HL-60 (cell line): ENCODE data around the gene PGA4.
"Not testable (repeated sequence)": the region's sequence is repeated elsewhere in the genome, so short reads cannot be mapped to it uniquely, and the experiment has no call there.

Experiments used
- DNase-seq, 2 experiments: peaks; one replicate each; pipeline ENCODE4 v3.0.0-alpha.2; 2010 to 2020; ENCODE audit warnings: low read depth in 1 of 2, low spot score in 1 of 2
- H3K27ac ChIP-seq: fragments of 250-450 bp; sonication (Bioruptor Pico); replicated peaks from 2 replicates; pipeline ENCODE4 v1.5.1; 2020; ENCODE audit warnings: mild to moderate bottlenecking, moderate library complexity
- H3K27me3 ChIP-seq: fragments of 250-450 bp; sonication (Bioruptor Pico); 2 replicates; pipeline ENCODE4 v1.5.1; 2021; ENCODE audit warnings: mild to moderate bottlenecking, moderate library complexity; ENCODE audit not compliant: insufficient read depth, poor library complexity, severe bottlenecking
- H3K4me3 ChIP-seq: replicated peaks from 2 replicates; pipeline ENCODE4 v1.5.1; 2011; ENCODE audit warnings: mild to moderate bottlenecking, control low read depth, low read length; ENCODE audit not compliant: insufficient read depth
- GABPA ChIP-seq: IDR thresholded peaks from 2 replicates; pipeline ENCODE4 v1.6.1; 2012; ENCODE audit warnings: low read depth
- POLR2AphosphoS5 ChIP-seq: IDR thresholded peaks from 2 replicates; pipeline ENCODE4 v1.6.1; 2012; ENCODE audit warnings: low read depth
- SPI1 ChIP-seq: IDR thresholded peaks from 2 replicates; pipeline ENCODE4 v1.6.1; 2012; ENCODE audit warnings: low read depth, mild to moderate bottlenecking, borderline replicate concordance
- TF ChIP-seq, protein P1 (sequence below): IDR thresholded peaks from 2 replicates; pipeline ENCODE4 v1.6.1; 2012; ENCODE audit warnings: low read depth; ENCODE audit not compliant: insufficient replicate concordance
- TF ChIP-seq, protein P2 (sequence below): IDR thresholded peaks from one replicate; pipeline ENCODE4 v1.5.1; 2011; ENCODE audit warnings: low read length, control low read depth, inconsistent platforms; ENCODE audit not compliant: insufficient read depth

Gene PGA4

DNA sequence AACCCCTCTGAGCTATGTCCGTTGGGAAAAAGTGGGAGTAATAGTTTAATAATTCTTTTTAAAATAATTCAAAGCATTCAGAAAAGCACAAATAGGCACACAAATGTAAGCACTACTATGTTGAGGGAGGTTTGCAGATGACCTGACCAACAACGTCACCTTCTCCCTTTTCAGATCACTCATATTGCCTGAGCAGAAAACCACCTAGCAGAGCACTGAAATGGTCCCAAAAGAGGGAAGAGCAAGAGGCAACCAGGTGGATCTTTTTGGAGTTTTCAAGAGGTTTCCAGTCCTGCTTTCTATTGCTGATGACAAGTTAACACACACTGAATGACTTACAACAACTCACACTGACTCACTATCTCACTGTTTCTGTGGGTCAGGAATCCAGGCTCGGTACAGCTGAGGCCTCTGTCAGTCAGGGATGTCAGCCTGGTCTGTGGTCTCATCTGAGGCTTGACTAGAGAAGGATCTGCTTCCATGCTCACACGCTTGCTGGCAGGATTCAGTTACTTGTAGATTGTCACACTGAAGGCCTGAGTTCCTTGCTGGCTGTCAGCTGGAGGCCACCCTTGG lies 23.1 kb upstream of the PGA4 start:
- DNase-seq: no peak
- TF ChIP-seq, protein P1, sequence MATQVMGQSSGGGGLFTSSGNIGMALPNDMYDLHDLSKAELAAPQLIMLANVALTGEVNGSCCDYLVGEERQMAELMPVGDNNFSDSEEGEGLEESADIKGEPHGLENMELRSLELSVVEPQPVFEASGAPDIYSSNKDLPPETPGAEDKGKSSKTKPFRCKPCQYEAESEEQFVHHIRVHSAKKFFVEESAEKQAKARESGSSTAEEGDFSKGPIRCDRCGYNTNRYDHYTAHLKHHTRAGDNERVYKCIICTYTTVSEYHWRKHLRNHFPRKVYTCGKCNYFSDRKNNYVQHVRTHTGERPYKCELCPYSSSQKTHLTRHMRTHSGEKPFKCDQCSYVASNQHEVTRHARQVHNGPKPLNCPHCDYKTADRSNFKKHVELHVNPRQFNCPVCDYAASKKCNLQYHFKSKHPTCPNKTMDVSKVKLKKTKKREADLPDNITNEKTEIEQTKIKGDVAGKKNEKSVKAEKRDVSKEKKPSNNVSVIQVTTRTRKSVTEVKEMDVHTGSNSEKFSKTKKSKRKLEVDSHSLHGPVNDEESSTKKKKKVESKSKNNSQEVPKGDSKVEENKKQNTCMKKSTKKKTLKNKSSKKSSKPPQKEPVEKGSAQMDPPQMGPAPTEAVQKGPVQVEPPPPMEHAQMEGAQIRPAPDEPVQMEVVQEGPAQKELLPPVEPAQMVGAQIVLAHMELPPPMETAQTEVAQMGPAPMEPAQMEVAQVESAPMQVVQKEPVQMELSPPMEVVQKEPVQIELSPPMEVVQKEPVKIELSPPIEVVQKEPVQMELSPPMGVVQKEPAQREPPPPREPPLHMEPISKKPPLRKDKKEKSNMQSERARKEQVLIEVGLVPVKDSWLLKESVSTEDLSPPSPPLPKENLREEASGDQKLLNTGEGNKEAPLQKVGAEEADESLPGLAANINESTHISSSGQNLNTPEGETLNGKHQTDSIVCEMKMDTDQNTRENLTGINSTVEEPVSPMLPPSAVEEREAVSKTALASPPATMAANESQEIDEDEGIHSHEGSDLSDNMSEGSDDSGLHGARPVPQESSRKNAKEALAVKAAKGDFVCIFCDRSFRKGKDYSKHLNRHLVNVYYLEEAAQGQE: no peak
- TF ChIP-seq GABPA (no peak), POLR2AphosphoS5 (no peak), SPI1 (no peak)
- TF ChIP-seq, protein P2, sequence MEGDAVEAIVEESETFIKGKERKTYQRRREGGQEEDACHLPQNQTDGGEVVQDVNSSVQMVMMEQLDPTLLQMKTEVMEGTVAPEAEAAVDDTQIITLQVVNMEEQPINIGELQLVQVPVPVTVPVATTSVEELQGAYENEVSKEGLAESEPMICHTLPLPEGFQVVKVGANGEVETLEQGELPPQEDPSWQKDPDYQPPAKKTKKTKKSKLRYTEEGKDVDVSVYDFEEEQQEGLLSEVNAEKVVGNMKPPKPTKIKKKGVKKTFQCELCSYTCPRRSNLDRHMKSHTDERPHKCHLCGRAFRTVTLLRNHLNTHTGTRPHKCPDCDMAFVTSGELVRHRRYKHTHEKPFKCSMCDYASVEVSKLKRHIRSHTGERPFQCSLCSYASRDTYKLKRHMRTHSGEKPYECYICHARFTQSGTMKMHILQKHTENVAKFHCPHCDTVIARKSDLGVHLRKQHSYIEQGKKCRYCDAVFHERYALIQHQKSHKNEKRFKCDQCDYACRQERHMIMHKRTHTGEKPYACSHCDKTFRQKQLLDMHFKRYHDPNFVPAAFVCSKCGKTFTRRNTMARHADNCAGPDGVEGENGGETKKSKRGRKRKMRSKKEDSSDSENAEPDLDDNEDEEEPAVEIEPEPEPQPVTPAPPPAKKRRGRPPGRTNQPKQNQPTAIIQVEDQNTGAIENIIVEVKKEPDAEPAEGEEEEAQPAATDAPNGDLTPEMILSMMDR: no peak
- Histone ChIP-seq H3K4me3 (no peak overlapping the region), H3K27me3 (no peaks in the 10 kb centered on the region), H3K27ac (no peak overlapping the region)

DNA sequence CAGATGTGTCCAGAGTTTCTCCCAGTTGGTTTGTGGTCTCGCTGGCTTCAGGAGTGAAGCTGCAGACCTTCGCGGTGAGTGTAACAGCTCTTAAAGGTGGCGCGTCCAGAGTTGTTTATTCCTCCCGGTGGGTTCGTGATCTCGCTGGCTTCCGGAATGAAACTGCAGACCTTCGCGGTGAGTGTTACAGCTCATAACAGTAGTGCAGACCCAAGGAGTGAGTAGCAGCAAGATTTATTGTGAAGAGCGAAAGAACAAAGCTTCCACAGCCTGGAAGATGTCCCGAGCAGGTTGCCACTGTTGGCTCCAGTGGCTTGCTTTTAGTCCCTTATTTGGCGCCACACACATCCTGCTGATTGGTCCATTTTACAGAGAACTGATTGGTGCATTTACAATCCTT lies 20.7 kb upstream of the PGA4 start:
- H3K27ac ChIP-seq: no peak overlapping the region
- H3K4me3 ChIP-seq: no peak overlapping the region
- no peak for DNase-seq
- H3K27me3 ChIP-seq: no peaks in the 10 kb centered on the region
- TF ChIP-seq, protein P1: no peak
- TF ChIP-seq, protein P2: no peak
- no peak for TF ChIP-seq GABPA
- TF ChIP-seq SPI1: no peak
- TF ChIP-seq POLR2AphosphoS5: no peak

DNA sequence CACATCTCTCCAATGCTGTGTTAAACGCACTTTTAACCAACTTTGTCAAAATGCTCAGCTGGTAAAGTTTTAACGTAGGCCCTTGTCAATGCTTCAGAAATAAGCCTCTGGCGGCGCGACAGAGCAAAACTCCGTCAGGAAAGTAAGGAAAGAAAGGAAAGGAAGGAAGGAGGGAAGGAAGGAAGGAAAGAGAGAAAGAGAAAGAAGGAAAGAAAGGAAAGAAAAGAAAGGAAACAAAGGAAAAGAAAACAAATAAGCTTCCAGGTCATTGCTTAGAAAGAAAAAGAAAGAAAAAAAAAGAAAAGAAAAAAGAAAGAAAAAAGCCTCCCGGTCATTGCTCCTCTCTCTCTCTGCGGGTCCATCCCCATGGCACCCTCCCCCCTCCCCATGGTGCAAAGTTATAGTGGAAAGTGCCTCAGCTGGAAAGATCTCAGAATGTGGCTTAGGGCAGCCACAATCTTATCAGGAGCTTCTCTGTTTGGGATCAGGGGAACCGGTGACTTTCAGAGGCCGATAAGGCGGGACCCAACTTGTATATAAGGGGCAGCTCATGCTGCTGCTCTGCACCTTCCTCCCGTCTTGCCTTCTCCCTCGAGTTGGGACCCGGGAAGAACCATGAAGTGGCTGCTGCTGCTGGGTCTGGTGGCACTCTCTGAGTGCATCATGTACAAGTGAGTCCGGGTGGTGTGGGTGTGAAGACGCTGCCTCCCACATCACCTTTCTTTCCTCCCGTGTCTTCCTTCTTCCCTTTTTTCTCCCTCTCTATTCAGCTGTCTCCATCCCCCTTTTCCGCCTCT lies 19.0 kb upstream of the PGA4 start, which contains the start of gene PGA3:
Gene PGA3, plus strand, starts transcription at position 566 of the 797 bp plus-strand sequence. Its CDS starts 50 bp downstream, at position 616.
- not testable (repeated sequence) for H3K27me3 ChIP-seq, H3K27ac ChIP-seq, H3K4me3 ChIP-seq, DNase-seq

DNA sequence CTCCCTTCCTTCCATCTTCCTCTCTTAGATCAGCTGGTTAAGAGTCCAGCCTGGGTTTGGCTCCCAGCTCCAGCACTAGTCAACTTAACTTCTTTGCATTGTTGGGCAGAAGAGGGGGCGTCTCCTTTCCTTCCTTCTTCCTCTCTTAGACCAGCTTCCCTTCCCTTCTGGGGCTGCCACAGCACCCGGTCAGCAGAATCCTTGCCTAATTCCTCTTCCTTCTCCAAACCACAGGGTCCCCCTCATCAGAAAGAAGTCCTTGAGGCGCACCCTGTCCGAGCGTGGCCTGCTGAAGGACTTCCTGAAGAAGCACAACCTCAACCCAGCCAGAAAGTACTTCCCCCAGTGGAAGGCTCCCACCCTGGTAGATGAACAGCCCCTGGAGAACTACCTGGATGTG lies 18.3 kb upstream of the PGA4 start:
- H3K27me3 ChIP-seq, DNase-seq, H3K4me3 ChIP-seq, H3K27ac ChIP-seq: not testable (repeated sequence)

DNA sequence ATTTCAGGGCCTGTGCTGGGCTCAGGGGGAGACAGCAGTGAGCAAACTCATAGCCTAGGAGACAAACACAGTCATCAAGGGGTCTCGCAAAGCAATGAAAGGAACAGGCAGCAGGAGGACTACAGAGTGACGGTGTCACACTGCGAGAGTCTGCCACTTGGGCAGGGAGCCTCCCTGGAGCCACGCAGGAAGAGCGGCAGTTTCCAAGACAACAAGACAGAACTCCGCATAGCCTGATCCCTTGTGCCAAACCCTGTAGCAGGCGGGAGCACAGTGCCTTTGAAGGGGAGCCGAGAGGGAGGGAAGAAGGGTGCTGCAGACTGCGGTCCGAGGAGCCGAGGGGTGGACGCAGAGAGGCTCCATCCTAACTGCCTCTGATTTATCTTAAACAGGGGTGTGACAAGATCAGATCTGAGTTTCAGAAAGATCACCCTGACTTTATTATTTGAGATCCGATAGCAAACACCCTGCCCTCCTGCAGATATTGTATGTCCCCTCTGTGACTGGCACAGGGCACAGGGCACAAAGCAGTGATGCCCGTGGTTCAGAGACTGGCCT lies 17.6 kb upstream of the PGA4 start:
- H3K27ac ChIP-seq, H3K27me3 ChIP-seq, H3K4me3 ChIP-seq, DNase-seq: not testable (repeated sequence)

DNA sequence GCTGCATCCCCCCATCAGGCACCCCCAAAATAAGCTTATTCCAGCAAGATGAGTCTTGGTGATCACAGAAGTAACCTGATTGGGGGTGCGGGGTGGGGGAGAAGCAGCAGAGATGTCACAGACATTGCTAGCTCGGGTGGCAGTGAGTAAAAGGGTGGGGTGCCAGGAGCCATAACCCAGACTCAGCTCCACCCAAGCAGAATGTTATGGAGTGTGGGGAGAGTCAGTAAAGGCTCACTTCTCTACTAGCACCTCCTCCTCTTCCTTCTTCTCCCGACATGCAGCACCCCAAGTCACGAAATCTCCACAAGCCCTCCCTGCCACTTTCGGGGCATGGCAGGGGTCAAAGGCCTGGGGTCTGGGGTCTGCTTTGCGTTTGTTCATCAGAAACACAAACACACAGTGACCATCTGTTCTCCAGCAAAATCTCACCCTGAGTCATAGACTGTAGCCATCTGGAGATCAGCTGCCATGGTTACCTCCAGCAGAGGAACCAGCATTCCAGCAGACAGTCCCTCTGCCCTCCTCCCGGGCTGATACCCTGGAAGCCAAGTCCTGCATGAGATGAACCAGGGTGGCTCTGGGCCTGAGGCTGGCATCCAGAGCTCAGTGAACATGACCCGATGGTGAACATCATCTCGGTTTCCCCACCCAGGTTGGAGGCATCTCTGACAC lies 14.4 kb upstream of the PGA4 start:
- DNase-seq, H3K27me3 ChIP-seq: not testable (repeated sequence)

DNA sequence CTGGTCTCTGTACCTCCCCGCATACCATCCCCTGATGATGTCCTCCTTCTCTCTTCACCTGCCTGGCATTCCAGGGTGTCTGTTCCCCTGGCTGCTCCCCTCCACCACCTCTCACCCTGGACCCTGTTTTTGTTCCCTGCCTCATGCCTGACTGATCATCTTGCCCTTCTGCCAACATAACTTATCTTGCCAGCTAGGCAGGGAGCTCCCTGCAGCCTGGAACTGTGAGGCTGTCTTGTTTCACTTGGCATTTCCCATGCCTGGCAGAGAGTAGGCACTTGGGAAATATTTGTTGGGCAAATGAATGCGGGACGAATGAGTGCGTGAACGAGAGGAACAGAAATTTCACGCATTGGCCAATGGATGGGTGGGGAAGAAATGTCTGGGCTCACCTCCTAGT lies 11.5 kb upstream of the PGA4 start:
- not testable (repeated sequence) for H3K27ac ChIP-seq, H3K4me3 ChIP-seq, DNase-seq, H3K27me3 ChIP-seq

More for the DNA sequence above, 14.4 kb upstream of the PGA4 start:
- not testable (repeated sequence) for H3K27ac ChIP-seq, H3K4me3 ChIP-seq
